GM21619 (cell line): ENCODE results near the gene CALHM2.
"Not testable (repeated sequence)": the region's sequence is repeated elsewhere in the genome, so short reads cannot be mapped to it uniquely, and the experiment has no call there.

Experiments
- ATAC-seq: cut with Tn5 transposase; IDR thresholded peaks from one replicate; pipeline ENCODE4 v1.9.1; 2021; ENCODE audit not compliant: unreplicated experiment

Gene CALHM2

GRCh38 chr10:103451831-103452505 is at the start of gene CALHM2:
Gene CALHM2 (minus strand): TSS chr10:103452370. CDS start chr10:103449941, 2,429 bp downstream.
- peak; percentile 70 for ATAC-seq

- no peak for ATAC-seq
Measured at GRCh38 chr10:103501186-103501585, 49.0 kb upstream of the CALHM2 start.

GRCh38 chr10:103500481-103500880 is 48.3 kb upstream of the CALHM2 start:
- ATAC-seq, result no peak

GRCh38 chr10:103499881-103500280 is 47.7 kb upstream of the CALHM2 start:
- no peak for ATAC-seq

- no peak for ATAC-seq
Measured at GRCh38 chr10:103498936-103499638, 46.9 kb upstream of the CALHM2 start.

- no peak for ATAC-seq
Measured at GRCh38 chr10:103497161-103497915, 45.2 kb upstream of the CALHM2 start.

GRCh38 chr10:103495321-103495720 is 43.2 kb upstream of the CALHM2 start:
- ATAC-seq, result no peak

GRCh38 chr10:103493916-103494877 is 42.0 kb upstream of the CALHM2 start:
- ATAC-seq, result no peak

- ATAC-seq, result no peak
Measured at GRCh38 chr10:103493362-103493915, 41.3 kb upstream of the CALHM2 start, which contains the start of gene NEURL1. Gene NEURL1 (plus strand): TSS chr10:103493705. CDS start chr10:103494388, 683 bp downstream.

GRCh38 chr10:103492655-103493261 is 40.6 kb upstream of the CALHM2 start:
- no peak for ATAC-seq

GRCh38 chr10:103491729-103492364 is 39.7 kb upstream of the CALHM2 start:
- no peak for ATAC-seq

GRCh38 chr10:103490986-103491314 is 38.8 kb upstream of the CALHM2 start:
- ATAC-seq, result peak; percentile 11

- no peak for ATAC-seq
Measured at GRCh38 chr10:103487410-103487708, 35.2 kb upstream of the CALHM2 start.

GRCh38 chr10:103486635-103487409 is 34.7 kb upstream of the CALHM2 start:
- not testable (repeated sequence) for ATAC-seq

GRCh38 chr10:103481974-103482531 is 29.9 kb upstream of the CALHM2 start:
- ATAC-seq, result peak; percentile 63

- no peak for ATAC-seq
Measured at GRCh38 chr10:103480521-103480920, 28.4 kb upstream of the CALHM2 start.

- ATAC-seq, result no peak
Measured at GRCh38 chr10:103479135-103479534, 27.0 kb upstream of the CALHM2 start, which contains the start of gene CALHM3. Gene CALHM3 (minus strand): TSS chr10:103479240. CDS start chr10:103479032, 208 bp downstream.

- no peak for ATAC-seq
Measured at GRCh38 chr10:103478671-103479070, 26.5 kb upstream of the CALHM2 start.
